ENCODE data around the gene CFAP61.
"Not testable (repeated sequence)": the region's sequence is repeated elsewhere in the genome, so short reads cannot be mapped to it uniquely, and the experiment has no call there.

Gene CFAP61

DNA sequence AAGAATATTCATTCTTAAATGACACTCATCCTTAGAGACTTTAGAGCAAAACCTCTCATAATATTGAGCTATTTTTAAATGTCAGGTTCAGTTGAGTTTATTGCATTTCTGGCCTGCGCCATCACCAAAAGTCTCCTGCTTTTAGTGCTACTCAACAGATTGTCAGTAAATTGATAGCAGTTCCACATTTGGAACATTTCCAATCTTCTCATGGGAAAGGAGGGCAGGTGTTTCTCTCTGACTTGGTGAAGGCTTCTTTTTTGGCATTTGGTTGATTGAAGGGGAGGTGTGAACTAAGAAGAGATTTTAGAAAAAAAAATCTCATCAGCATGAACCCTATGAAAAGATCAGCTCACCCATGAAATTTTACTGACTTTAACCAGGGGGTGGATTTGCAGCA, 189.6 kb downstream of the CFAP61 start:
- no peak for DNase-seq

DNA sequence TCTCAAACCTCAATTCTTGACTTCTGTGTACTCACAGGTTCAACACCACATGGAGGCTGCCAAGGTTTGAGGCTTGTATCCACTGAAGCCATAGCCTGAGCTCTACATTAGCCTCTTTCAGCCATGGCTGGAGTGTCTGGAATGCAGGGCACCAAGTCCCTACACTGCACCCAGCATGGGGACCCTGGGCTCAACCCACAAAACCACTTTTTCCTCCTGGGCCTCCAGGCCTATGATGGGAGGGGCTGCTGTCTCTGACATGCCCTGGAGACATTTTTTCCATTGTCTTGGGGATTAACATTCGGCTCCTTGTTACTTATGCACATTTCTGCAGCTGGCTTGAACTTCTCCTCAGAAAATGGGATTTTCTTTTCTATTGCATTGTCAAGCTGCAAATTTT, 192.1 kb downstream of the CFAP61 start:
- not testable (repeated sequence) for DNase-seq

DNA sequence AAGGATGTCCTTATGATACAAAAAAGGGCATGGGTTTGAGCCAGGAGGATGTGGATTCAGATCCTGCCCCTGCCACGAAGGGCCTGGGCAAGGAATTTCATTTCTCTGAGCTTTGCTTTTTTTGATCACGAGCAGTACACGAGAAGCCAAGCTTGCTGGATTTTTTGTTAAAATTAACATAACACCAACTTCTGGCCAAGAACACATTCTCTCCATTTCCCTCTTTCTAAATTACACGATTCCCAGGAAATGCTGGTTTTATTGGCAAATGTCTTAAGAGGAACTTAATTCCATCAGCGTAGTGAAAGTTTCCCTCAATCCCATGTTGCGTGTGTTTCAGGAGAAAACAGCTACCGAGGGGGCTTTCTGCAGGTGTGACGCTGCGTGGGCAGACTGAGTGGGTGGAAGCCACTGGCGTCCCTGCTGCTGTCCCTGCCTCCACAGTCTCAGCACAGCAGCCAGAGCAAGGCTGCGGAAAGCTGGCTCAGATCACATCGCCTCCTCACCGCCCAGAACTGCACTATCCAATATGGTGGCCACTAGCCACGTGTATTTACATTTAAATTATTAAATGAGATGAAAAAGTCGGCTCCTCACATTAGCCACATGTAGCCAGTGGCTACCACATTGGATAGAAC, 194.8 kb downstream of the CFAP61 start:
- no peak for DNase-seq

DNA sequence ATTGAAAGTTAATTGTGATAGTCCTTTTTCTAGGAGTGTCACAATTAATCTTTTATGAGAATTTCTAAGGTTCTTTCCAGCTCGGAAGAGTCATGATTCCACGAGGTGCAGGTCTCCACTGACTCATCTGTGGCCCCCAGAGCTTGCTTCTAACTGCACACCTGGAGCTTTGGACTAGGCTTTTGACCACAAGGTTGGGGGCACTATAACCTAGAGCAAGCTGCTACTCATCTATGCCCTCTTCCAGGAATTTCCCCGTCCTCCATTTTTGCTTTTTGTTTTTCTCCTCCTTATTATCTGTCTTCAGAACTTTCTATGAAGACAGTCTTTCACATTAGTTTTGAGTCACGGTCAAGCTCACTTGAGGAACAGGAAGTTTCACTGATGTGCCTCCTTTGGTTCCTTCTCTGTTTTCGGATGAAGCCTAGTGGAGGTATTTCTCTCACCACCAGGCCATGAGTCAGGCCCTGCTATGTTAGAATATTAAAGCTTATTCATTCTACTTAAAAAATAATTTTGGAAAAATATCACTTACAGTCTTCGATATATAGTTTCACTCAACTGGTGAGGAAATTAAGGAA, 196.4 kb downstream of the CFAP61 start:
- DNase-seq: no peak

DNA sequence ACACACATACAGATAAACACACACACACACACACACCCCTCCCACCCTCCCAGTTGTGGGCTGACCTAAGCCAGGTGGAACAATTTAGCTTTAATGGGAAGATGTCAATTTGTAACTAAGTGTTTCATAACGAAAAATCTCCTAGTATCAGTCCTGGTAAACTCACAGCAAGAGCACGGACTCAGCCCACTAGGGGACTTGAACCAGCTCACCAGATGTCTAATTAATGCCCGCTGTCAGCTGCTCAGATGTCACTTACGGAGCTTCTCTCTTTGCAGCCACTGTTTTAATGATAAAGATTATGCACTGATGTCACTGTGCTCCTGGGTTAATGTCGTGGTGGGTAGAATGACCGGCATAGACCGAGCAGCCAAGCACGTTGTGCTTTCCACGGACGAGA, 199.0 kb downstream of the CFAP61 start:
- DNase-seq: no peak

DNA sequence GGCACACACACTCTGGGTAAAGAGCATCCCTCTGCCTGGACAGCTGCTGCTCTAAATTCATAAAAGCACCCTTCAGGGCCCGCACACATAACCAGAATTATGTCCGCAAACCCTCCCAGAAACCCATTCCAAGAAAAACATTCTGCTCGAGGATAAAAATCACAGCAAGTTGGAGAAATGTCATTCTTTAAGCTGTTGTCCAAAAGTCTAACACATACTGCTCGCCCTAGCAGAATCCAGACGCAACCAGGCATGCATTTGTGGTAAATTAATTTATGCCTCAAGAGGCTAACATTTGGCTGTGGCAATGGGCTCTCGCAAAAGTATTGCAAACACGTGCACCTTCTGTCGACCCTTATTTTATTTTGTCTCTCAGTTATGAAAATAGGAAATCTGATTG, 199.5 kb downstream of the CFAP61 start:
- DNase-seq: no peak

DNA sequence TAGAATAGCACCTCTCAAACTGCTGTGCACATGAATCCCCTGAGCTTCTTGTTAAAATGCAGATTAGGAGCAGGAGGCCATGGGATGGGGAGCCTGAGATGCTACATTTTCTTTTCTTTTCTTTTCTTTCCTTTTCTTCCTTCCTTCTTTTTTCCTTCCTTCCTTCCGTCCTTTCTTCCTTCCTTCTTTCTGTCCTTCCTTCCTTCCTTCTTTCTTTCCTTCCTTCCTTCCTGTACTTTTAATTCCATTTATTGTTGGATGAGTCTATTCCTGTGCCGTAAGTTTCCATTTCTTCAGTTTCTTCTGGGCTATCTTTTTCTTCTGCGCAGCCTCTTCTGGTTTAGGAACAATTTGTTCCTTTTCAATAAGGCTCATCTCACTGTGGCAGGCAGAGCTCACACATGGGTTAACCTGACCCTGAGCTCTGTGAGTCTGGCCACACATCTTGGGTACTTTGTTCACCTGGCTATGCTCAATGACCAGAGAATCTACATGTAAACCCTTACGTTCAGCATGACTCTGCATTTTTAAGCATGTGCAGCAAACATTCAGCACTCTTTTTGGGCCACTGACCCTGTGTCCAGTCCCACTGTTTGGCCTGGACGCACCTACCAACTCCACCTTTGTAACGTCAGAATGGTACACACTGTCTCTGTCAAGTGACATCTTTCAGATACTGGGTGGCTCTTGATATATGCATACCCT, 200.9 kb downstream of the CFAP61 start:
- DNase-seq: no peak

DNA sequence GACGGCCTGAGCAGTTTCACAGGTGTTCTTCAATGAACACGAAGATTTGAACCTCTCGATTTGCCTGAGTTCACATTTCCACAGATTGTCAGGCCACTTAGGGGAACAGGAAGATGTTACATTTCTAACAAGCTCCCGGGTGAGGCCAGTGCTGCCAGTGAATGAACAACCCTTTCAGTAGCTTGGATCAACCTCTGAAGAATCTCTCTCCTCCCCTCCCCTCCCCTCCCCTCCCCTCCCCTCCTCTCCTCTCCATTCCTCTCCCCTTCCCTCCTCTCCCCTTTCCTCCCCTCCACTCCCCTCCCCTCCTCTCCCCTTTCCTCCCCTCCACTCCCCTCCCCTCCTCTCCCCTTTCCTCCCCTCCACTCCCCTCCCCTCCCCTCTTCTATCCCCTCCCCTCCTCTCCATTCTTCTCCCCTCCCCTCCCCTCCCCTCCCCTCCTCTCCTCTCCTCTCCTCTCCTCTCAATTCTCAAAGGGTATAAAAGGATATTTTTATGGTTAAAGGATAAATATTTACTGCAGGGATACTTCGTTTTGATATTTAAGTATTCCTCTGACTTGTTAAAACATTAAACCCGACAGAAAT, 201.5 kb downstream of the CFAP61 start:
- no peak for DNase-seq

DNA sequence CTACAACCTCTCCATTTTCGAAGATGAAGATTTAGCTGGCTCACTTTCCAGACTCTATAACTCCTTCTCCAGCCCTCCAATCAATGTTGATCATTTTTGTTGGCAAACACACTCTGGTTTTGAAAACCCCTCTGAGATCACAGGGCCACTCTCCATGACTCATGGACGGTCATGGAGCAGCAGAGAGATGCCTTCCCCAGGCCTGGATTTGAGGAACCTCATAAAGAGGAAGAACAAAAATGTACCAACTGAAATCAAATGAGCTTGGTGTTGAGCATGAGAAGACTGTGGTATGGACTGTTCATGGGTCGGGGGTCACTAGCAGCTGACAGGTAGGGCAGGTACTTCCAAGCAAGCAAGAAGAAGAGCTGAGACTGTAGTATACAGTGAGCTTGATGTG, 202.8 kb downstream of the CFAP61 start:
- DNase-seq: no peak

DNA sequence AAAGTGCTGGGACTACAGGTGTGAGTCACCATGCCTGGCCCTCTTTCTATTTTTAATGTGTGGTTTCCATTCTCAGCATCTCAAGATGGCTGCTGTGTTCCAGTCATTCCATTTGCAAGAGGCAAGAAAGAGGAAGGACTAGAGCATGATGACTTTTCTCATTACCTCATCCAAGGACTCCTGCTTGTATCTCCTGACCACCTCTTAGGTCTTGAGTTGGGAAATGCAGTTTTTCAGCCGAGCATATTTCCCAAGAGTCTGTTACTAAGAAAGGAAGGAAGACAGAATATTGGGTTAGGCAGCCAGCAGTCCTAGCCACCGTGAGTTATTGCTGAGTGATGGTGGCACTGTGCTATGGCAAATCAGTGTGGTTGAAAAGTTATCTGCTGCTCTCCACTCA, 207.2 kb downstream of the CFAP61 start:
- no peak for DNase-seq

DNA sequence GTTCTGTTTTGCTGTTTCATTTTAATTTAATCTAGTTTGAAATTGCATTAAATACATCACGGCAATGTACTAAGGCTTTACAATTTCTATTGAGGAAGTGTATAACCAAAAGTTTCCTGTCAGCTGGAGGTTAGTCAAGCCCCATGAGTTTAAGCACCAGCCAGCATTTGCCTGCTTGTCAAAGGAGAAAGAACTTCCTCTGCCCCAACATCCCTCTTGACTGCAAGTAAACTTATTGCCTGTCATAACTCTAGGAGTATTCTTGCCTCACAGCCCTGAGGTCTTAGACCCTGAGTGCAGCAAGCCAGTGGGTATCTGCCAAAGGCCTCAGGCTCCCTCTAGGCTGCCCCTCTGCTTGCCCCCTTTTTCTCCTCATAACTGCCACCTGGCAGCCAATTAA, 208.8 kb downstream of the CFAP61 start:
- DNase-seq: no peak

DNA sequence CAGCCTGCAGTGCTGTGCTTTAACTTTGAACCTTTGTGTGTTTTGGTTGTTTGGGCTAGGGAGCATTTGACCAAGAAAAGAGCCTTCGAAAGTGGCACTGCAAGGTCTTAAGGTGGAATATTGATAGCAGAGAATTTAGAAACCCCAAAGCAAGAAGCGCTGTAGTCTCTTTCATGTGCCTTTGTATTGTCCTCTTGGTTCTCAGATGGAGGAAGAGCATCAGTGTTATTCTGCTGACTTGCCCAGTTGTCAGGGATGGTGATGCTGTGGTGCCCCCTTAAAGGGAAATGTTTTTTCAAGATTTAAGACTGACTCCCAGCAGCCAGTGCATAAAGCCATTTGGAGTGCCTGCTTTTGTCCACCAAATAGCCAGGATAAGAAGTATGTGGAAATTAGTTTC, 212.9 kb downstream of the CFAP61 start:
- DNase-seq: no peak

DNA sequence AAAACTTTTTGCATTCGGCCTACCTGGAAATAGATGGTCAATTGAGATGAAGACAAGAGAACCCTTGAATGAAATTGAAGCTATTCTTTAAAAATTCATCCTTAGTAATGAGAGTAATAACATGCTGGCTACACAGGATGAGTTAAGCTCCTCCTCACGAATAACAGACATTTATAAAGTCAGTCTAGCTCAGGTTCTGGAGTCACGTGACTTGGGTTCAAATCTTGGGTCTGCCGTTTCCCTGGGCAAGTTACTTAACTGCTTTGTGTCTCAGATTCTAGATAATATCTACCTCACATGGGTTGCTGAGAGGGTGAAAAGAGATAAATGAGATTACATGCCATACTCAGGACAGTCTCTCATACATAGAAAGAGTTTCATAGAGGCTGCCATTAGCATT, 214.2 kb downstream of the CFAP61 start:
- DNase-seq: no peak

DNA sequence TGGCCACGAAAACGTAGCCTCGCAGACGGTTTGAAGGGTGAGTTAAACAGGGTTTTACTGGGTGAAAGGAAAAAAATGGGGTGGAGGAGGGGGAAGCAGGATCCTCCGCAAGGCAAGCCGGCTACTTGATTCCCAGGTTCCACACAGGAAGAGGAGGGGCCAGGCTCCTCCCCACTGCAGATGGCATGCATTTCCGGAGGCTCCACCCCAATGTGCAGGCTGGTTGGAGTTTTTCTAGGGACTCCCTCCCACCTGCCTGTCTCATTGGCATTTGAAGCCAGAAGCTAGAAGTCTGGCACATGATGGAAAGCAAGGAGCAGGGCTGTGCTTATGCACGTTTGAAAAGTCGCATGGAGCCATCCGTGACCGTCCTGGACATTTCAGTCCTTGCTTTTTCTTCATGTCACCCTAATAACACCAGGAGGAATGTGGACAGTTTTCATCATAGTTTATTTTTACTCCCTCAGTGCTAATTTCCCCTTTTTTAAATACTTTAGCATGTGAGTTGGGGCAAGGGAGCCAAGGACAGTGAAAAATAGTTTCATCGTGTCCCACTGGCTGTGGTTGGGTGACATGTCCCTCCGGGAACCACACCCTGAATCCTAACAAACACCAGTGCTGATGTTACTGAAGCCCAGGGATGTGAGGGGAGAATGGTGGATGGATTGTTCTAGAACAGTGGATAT, 215.5 kb downstream of the CFAP61 start:
- no peak for DNase-seq

DNA sequence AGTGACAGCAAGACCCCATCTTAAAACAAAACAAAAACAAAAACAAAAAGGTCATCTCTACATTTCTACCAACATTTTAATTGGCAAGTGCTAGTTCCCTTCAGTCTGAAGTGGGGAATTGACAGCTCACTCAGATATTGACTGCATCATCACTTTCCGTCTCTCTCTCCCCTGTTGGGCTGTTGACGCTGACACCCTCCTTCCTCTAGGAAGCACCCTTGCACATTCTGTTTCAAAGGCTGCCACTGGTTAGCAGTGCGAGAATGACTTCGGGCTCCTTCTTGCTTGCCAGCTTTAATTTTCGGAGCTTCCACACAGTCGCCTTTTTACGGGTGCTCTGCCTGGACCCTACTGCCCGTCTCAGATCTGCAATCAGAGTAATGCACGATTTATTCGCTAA, 218.9 kb downstream of the CFAP61 start:
- DNase-seq: no peak

DNA sequence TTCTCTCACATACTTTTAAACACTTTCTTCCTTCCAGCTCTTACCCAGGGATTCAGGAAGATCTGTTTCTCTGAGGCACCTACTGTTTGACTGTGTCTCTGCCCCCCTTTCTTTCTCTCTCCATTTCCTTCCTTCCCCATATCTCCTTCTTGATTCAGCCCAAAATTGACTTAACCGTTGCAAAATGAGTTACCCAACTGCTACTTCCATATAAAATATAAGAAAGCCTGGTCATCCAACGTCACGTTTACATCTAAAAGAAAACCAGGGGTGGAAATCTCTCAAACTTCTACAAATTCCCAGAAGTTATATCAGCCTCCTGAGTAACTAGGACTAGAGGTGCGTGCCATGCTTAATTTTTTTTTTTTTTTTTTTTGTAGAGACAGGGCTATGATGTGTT, 220.4 kb downstream of the CFAP61 start:
- no peak for DNase-seq

DNA sequence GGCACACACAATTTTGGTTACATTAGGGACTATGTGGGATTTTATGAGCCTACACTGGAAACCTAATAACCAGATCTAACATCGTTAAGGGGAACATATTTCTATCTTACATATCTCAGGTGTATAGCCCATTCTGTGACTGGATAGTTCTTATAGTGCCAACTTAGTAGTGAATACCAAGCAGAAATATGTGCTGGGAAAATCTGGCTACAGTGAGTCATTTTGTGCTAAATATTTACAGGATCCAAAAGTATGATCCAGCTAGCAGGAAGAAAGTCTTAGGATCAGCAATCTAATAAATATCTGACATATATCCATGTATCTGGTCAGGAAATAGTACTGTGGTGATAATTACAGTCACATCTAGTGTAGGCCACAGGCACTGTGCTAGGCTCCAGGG, 221.0 kb downstream of the CFAP61 start:
- no peak for DNase-seq

DNA sequence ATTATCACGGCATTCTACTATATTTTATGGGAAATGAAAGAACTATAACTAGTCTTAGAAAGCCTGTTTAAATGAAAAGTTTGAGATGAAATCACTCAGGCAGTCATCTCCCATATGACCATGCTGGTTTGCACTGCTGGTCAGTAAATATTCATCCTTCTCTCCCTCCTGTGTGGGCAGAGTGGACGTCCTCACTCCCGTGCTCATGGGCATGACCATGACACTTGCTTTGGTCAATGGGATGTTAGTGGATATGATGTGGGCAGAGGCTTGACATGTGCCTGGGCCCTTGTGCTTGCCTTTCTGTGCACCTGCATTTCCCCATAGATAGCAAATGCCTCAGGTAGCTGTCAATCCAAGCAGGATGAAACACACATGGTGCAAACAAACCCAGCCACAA, 222.5 kb downstream of the CFAP61 start:
- no peak for DNase-seq

DNA sequence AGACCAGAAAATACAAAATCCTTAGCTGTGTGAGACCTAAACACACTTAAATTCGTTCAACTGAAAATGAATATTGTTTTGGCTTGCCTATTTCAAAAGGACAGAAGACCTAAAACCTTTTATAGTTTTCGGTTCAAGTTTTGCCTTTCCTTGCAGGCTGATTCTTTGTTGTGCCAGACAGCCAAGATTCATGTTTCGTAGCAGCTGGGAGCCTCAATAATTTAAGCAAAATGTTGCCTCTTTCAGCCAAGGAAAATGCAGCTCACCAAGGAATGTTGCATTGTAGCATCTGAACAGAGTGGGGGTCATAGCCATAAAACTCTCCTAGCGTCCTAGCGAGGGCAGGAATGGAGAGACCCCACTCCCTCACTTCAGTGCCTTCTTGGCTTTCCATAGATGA, 223.3 kb downstream of the CFAP61 start:
- no peak for DNase-seq

DNA sequence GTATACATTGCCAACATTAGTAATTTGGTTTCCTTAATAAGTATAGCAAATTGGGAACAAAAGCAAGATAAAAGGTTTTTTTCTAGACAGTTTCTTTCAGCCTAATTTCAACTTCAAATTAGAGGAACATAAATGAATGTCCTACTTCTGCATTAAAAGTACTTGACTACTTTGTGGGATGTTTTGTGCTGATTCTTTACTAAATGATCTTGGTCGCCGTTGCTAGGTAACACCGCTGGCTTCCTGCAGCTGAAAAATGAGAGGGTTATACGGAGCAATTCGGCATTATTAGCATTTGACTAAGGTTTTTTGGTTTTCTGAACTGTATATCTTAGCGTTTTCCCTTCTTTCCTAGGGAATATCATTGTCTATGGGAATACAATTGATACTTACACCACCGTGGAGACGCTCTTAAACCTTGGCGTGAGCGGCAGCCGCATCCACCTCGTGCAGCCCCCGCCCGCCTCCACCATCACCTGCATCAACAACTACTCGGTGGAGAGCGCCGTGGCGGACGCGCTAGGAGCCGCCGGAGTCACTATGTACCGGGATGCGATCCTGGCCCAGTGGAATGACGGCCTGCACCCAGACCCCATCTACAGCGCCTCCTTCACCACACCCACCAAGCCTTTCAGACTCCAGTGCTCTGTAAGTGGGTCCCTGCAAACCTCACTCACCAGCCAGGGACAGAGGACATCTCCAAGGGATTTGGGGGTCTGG, 224.6 kb downstream of the CFAP61 start:
- DNase-seq: no peak

DNA sequence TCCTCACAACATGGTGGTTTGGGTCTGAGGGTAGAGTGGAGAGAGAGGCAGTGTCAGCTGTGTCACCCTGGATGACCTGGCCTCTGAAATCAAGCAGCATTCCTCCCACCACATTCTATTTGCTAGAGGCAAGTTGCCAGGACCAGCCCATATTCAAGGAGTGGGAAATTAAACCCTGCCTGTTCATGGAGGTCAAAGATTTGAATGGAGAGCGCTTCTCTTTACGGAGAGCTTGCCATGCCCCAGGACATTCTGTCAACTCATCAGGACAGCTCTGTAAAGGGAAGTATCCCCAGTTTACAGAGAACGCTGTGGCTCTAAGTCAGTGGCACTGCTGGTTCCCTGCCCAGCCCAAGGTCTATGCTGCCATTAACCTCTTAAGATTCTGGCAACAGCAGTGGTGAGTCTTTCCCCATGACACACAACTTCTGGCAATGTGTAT, 225.6 kb downstream of the CFAP61 start:
- DNase-seq: no peak

DNA sequence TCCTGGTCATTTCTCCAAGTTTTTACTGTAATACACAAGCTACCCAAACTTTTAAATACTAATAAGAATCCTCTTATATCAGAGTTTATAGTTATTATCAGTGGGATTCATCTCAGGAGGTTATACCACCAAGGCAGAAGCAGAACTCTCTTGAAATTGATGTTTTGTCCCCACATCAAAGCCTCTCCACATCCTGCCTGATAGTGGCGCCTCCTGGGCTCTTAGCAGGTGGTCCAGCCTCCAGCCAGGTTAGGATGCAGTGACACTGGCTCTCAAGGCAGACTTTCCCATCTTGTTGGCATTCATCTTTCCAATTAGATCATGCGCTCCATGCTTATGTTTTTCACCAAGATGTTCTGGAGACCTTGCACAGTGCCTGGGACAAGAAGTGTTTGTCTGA, 233.7 kb downstream of the CFAP61 start:
- DNase-seq: no peak

DNA sequence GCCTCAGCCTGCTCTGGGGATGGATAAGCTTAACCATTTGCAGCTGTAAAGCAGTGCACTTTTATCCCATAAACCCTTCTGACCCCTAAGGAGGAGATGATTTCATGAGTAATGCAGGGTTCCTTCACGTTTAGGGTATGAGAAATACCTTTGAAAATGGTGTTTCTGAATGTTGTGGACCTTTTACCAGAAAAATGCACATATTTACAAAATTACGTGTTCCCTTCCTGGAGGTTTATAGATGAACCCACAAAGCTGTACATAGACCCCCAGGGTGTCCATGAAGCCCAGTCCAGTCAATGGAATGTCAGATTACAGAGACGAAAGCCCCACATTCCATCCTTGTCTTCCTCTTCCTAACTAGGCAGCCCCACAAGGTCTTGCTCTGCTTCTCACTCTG, 237.0 kb downstream of the CFAP61 start:
- no peak for DNase-seq
